T follicular helper cell (primary cell): ENCODE data around the gene MBTPS1.
A peak's percentile ranks its signal among the peaks of the same experiment; 100 is the strongest.

Source experiments
- DNase-seq: peaks from one replicate; pipeline ENCODE4 v3.0.0-alpha.2; 2020; ENCODE audit warnings: low read depth
- total RNA-seq, 2 experiments: gene quantifications; one replicate each; lab custom pipeline; 2026; lab: John Stamatoyannopoulos, UW

Gene MBTPS1
- total RNA-seq, result 168 to 235 reads per million in 2 experiments

DNA sequence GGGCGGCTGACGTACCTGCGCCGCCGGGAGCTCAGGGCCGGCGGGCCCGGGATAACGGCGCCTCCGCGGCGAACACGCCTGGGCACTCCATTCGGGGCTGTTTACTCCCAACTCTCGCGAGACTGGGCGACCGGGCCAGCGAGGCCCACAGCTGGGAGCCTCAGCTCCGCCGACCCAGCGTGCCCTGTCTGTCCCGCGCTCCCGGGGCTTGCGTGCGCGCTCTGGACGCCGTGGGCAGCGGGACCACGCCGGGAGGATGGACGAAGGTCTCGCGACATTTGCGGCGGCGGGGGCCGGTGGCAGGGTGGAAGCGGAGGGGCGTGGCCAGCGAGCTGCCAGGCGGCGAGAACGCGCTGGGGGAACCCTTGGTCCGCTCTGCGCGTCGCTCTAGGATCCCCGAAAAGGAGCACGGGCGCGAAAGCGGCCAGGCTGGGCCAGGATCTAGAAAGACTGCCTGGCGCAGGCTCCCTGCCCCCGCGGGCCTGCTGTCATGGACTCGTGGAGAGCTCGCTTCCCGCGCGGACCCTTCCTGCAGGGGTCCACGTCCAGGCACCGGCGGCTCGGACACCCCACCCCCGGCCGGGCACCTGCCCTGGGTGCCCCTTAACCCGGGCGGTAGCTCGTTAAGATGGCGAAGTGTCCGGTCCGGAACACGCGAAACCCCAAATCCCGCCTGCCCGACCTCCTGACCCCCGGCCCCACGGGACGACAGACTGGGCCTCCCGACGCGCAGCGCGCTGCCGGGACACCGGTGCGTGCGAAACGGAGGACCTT is at the start of gene MBTPS1:
Gene MBTPS1 (minus strand): TSS at position 223 of the 774 bp plus-strand sequence. CDS start 15,159 bp downstream, outside the sequence.
- peak; percentile 95 for DNase-seq

DNA sequence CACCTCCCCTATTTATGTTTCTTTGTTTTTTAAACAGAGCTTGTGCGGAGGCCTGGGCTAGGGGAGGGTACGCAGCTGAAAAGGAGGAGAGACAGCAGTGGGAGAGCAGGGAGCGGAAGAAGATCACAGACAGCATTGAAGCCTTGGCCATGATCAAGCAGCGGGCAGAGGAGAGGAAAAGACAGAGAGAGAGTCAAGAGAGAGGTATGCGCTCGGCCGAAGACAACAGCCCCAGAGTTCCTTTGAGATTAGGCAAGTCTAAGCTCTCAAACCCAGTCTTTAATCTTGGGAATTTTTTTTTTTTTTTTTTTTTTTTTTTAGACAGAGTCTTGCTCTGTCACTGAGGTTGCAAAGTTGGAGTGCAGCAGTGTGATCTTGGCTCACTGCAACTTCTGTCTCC is 49.0 kb upstream of the MBTPS1 start:
- DNase-seq, result no peak

GRCh38 chr16:84161801-84162200 is 45.1 kb upstream of the MBTPS1 start:
- no peak for DNase-seq

DNA sequence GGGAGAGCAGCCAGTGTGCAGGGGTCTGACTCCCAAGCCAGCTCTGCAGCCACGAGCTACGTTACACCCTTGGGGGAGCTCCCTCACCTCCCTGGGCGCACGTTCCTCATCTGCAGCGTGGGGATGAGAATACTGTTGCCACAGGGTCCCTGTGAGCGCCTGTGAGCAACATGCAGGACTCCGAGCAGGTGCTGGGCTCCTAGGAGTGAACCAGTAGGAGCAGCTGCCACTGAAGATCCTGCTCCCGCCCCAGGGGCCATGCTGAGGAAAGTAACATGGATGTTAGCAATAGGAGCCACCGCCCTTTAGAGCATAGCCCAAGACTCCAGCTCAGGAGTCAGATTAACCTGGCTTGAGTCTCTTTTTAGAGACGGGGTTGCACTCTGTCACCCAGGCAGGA is 44.3 kb upstream of the MBTPS1 start:
- DNase-seq, result no peak

DNA sequence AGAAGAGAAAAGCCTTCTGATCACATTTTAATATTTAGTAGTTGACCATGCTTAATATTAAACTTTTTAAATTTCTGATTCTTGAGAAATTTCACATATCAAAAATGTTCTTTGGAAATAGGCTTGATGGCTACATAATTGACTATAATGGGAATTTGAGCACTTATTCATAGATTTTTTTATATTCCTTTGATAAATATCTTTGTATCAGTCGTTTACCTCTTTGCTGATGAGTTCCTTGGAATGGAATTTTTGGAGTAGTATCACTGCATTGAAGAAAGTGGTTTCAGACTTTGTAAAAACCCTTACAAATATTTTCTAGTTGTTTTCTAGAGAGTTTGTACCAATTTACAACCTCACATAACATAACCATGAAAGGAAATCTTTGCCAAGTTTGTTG is 43.1 kb upstream of the MBTPS1 start:
- DNase-seq, result no peak

DNA sequence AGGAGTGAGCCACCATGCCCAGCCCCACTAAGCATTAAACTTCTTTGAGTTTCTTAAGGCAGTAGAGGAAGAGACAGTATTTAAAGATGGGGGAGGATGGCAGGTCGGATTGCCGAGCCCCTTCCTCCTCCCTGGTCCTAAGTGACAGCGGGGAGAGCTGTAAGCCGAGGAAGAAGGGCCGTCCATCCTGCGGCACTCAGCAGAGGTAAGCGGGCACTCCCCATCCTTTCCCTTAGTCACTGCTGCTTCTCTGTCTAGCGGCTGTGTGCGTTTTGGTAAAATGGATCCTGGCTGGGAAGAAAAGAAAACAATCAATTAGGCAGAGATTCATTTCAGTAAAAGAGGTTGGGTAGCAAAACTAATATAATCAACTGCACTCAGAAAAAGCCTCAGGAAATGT is 42.3 kb upstream of the MBTPS1 start:
- no peak for DNase-seq

DNA sequence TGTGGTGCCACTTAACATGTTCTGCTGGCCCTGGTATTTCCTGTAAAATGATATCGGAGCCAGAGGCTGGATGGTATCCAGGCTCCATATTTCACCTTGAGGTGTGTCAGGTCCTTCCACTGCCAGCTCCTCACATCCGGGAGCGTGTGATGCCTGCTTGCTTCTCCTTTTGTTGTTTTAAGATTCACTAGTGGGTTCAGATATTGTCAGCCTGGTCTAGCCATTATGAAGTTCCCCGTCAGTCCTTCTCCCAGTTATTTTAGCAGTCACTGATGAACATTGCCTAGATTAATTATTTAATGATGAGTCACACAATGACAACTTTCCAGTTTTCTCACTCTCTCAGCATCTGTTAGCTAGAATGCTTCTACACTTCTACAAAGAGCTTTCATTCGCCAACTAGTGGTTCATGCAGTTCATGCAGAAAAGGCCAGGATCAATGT is 39.6 kb upstream of the MBTPS1 start:
- DNase-seq, result no peak

DNA sequence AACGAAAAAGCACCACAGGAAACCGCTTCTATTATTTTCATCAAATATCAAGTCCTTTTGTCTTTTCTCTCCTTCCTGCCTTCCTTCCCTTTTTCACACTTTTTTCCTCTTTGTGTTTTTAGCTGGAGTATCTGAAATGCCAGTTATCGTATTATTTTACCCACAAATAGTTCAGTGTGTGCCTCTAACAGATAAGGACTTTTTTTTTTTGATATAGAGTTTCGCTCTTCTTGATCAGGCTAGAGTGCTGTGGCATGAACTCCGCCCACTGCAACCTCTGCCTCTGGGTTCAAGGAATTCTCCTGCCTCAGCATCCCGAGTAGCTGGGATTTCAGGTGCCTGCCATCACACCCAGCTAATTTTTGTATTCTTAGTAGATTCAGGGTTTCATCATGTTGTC is 39.0 kb upstream of the MBTPS1 start:
- DNase-seq, result no peak

DNA sequence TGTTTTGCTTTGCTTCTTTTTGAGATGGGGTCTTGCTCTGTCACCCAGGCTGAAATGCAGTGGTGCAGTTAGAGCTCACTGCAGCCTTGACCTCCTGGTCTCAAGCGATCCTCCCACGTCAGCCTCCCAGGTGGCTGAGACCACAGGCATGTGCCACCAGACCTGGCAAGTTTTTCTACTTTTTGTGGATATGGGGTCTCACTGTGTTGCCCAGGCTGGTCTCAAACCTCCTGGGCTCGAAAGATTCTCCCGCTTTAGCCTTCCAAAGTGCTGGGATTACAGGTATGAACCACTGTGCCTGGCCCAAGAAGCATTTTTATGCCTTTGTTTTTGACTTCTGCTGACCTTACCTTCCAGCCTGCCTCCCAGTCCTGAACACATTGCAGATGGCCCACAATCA is 38.5 kb upstream of the MBTPS1 start:
- DNase-seq, result no peak

DNA sequence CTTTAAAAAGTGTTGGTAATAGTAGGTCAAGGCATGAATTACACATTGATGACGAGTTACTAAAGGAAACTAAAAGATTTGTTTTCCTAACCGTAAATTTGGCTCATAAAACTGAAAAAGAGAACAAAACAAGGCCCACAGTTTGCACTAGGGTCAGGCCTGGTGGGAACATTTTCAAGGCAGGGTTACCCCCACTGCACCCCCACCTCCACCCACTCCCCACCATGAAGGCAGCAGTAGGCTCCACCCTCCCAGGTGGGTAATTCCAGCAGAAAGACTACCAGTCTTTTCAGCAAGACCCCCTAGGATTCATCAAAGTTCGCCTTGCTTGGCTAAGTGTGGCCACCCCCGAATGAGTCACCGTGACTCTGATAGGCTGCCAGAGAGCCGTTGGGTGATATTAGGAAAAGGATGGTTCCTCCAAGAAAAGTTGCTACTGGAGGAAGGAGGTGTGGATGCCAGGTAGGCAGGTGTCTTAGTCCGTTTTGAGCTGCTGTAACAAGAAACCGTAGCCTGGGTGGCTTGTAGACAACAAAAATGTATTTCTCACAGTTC is 37.0 kb upstream of the MBTPS1 start:
- no peak for DNase-seq

- no peak for DNase-seq
These were observed 34.2 kb upstream of the MBTPS1 start for GRCh38 chr16:84150926-84151325.

- peak; percentile 91 for DNase-seq
These were observed 28.3 kb upstream of the MBTPS1 start, which contains the start of the genes DNAAF1 and HSDL1 for GRCh38 chr16:84144859-84145639. TSS of gene DNAAF1 (plus strand) at chr16:84145308. CDS start at chr16:84145441, 133 bp downstream. TSS of gene HSDL1 (minus strand) at chr16:84145177. CDS start at chr16:84131321, 13,856 bp downstream.

DNA sequence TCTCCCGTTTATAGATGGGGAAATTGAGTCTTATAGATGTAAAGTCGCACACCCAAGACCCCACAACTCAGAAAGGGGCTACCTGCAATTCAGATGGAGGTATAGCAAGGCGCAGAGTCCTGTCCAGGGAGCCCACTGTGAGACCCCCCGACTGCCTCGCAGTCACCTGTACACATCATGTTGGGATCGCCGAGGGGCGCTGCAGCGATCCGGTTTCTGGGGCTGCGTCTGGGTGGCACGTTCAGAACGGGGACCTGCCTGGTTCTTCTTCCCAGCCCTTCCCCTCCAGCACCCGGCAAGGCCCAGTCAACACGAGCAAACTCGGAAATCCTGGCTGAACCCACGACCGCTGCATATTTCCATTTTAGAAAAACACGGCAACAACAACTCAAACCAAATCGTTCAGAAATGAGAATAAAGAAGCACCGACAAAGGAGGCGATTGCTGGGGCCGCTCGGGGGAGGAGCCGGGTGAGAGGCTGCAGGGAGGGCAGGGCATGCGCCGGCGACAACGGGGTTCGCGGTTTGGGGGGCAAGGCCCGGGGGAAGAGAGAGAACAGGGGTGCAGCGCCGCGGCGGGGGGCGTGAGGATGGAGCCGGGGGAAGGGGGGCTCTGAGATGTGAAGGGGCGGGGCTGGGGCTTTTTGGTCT is 27.6 kb upstream of the MBTPS1 start:
- DNase-seq, result peak; percentile 32

GRCh38 chr16:84143784-84144199 is 27.1 kb upstream of the MBTPS1 start:
- no peak for DNase-seq

GRCh38 chr16:84143081-84143480 is 26.3 kb upstream of the MBTPS1 start:
- DNase-seq, result no peak

GRCh38 chr16:84141143-84141670 is 24.5 kb upstream of the MBTPS1 start:
- no peak for DNase-seq

DNA sequence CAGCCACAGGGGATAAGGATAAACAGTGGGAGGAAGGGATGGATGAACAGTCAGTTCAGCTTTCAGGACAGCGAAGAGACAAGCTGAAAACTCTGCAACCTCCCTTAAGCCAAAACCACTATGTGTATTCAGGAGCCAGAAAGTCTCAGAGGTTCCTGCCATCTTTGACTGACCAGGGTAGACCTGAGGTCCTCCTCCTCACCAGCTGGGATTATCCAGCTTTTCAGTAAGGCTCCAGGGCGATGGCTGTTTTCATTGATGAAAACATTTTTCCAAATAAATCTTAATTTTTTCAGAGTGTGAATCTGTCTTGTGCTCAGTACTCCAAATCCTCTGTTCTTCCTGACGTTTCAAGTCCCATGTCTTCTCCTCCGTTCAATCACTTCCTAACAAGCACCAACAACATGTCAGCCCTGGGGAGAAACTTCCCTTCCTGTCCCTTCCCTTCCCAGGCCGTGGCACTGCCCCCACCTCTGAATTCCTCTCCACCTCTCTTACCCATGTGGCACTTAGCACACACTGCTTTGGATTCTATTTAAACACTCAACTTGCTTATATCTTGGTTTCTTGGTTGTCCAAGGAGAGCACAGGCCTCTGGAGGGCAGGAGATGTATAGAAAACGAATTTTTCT is 23.0 kb upstream of the MBTPS1 start:
- no peak for DNase-seq

DNA sequence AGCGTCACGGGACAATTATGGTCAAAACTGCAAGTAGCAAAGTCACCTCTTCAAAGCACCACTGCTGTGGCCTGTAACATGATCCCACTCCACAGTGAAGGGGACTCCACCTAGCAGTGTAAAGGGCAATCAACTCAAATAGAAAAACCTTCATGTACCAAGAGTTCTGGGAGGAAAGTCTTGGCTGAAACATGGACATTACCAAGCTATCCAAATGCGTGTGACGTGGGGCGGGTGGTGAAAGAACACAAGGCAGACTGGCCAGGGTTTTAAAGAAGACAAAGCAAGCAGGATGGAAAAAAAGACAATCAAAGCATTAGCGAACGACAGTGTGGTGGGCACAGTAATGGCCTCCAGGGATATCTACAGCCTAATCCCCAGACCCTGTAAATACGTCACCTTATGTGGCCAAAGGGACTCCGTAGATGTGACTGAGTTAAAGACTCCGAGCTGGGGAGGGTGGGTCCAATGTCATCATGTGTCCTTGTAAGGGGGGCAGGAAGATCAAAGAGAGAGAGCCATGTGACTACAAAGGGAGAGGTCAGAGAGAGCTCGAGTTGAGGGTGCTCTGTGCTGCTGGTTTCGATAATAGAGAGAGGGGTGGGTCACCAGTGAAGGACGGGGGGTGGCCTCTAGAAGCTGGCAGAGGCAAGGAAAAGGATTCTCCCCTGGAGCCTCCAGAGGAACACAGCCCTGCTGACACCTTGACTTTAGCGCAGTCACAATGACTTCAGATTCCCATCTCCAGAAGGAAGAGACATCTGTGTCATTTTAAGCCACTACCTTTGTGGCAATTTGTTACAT is 22.3 kb upstream of the MBTPS1 start:
- DNase-seq, result no peak

DNA sequence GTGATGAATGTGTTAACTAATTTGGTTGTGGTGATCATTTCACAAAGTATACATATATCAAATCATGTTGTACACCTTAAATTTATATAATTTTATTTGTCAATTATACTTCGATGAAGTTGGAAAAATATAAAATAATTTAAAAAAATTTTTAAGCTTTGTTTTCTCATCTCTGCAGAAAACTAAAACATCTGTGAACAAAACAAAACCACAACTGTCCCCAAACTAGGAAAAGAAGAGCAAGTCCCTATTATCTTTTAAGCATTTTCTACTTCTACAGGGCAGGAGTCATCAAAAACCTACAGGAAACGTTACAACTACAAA is 21.7 kb upstream of the MBTPS1 start:
- no peak for DNase-seq

GRCh38 chr16:84137769-84138357 is 21.1 kb upstream of the MBTPS1 start:
- DNase-seq, result no peak
